Measurements from ENCODE around the gene ASMTL. TPM values are rescaled to one million over a fixed set of nuclear protein-coding genes. Genes with fewer than 3 reads are reported as not detected.

The ASMTL gene
- polyA plus RNA-seq, 1 donor (not counting 4 experiments of a cell fraction or from before 2014, with no cell fraction given), result 13.8 TPM

DNA sequence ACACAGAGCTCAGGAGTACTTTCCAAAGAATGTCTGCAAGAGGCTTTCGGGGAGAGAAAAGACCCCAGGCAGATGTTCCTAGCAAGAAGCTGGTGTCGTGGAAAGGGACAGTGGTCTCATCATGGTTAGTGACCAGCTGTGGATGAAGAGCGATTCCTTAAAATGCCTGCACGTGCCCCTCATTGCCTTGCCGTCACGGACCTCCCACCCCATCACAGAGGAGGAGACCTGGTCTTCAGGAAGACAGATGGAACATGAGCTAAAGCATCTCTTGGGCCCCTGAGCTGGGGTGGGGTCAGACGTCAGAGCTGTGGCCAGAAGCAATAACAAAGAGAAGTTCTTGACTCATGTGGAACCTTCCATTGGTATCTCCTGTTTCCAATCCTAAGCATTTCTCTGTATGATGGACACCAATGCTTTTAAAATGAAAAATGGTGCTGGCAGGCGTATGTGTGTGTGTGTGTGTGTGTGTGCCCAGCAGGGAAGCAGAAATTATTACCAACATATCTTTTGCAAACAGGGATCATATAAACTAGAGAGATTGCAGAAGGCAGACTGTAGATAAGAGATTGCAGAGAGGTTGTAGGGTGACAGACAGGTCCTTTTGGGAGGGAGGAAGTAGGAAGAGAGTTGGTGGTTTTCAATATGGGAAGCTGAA, 25.2 kb upstream of the ASMTL start:
- FAIRE-seq, result no peak
- Histone ChIP-seq H3K4me1 (ENCODE audit: control insufficient read depth, extremely low read depth, insufficient read depth, low read length) (no peaks in the 10 kb centered on the region), H3K27me3 (ENCODE audit: control insufficient read depth, extremely low read depth, insufficient read depth, low read length) (no peaks in the 10 kb centered on the region), H3K4me3 (ENCODE audit: control insufficient read depth in 2 of 3, extremely low read depth in 1 of 3, insufficient read depth in 2 of 3, low read depth in 1 of 3, low read length in 3 of 3) (no peak overlapping the region), H3K9ac (ENCODE audit: control insufficient read depth, extremely low read depth, insufficient read depth, low read length) (no peak overlapping the region), H3K9me3 (ENCODE audit: control insufficient read depth, low read depth, low read length) (no peaks in the 10 kb centered on the region), H3K79me2 (ENCODE audit: control insufficient read depth, insufficient read depth, low read length) (no peaks in the 10 kb centered on the region), H3K27ac (ENCODE audit: control insufficient read depth, insufficient read depth, low read length) (no peak overlapping the region), H3K9me1 (ENCODE audit: control insufficient read depth, extremely low read depth, insufficient read depth, low read length) (no peaks in the 10 kb centered on the region), H2AFZ (ENCODE audit: control insufficient read depth, low read length) (no peak overlapping the region), H3K36me3 (ENCODE audit: control insufficient read depth in 2 of 2, extremely low read depth in 1 of 2, insufficient read depth in 2 of 2, low read length in 2 of 2) (no peaks in the 10 kb centered on the region), H4K20me1 (ENCODE audit: control insufficient read depth, extremely low read depth, insufficient read depth, low read length) (no peaks in the 10 kb centered on the region), H3K4me2 (ENCODE audit: control insufficient read depth, extremely low read depth, insufficient read depth, low read depth, low read length) (no peak overlapping the region)
- DNase-seq (ENCODE audit: low read depth, low spot score), result no peak
- dilution Hi-C loops (cut with MboI; ENCODE audit: extremely low pct_ligation_motif_present, low sequenced_read_pairs), result no loop called here
- TF ChIP-seq EZH2 (IDR thresholded peaks at IDR 0.05; ENCODE audit: low read length), result no peak
- TF ChIP-seq, protein P1, sequence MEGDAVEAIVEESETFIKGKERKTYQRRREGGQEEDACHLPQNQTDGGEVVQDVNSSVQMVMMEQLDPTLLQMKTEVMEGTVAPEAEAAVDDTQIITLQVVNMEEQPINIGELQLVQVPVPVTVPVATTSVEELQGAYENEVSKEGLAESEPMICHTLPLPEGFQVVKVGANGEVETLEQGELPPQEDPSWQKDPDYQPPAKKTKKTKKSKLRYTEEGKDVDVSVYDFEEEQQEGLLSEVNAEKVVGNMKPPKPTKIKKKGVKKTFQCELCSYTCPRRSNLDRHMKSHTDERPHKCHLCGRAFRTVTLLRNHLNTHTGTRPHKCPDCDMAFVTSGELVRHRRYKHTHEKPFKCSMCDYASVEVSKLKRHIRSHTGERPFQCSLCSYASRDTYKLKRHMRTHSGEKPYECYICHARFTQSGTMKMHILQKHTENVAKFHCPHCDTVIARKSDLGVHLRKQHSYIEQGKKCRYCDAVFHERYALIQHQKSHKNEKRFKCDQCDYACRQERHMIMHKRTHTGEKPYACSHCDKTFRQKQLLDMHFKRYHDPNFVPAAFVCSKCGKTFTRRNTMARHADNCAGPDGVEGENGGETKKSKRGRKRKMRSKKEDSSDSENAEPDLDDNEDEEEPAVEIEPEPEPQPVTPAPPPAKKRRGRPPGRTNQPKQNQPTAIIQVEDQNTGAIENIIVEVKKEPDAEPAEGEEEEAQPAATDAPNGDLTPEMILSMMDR (optimal IDR thresholded peaks at IDR 0.05 in 1 of 3, IDR thresholded peaks at IDR 0.05 in 1 of 3, conservative IDR thresholded peaks at IDR 0.05 in 1 of 3; ENCODE audit: extremely low read depth in 1 of 3, insufficient read depth in 2 of 3, low read length in 3 of 3), result no peak

DNA sequence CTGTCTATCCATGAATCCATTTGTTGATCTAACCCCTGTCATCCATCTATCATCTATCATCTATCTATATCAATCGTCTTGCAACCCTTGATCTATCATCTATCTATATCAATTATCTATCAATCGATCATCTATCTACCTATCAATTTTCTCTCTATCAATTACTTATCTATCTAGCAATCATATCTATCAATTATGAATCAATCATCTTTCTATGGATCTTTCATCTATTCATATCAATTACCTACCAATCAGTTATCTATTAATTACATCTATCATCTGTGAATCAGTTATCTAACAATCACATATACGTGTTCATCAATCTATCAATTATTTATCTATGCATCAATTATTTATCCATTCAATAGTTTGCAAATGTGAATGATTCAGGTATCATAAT, 24.5 kb upstream of the ASMTL start:
- Histone ChIP-seq H4K20me1 (ENCODE audit: control insufficient read depth, extremely low read depth, insufficient read depth, low read length) (no peaks in the 10 kb centered on the region), H3K27me3 (ENCODE audit: control insufficient read depth, extremely low read depth, insufficient read depth, low read length) (no peaks in the 10 kb centered on the region), H3K9me1 (ENCODE audit: control insufficient read depth, extremely low read depth, insufficient read depth, low read length) (no peaks in the 10 kb centered on the region), H3K4me1 (ENCODE audit: control insufficient read depth, extremely low read depth, insufficient read depth, low read length) (no peaks in the 10 kb centered on the region), H3K36me3 (ENCODE audit: control insufficient read depth in 2 of 2, extremely low read depth in 1 of 2, insufficient read depth in 2 of 2, low read length in 2 of 2) (no peaks in the 10 kb centered on the region), H3K4me2 (ENCODE audit: control insufficient read depth, extremely low read depth, insufficient read depth, low read depth, low read length) (no peak overlapping the region), H3K27ac (ENCODE audit: control insufficient read depth, insufficient read depth, low read length) (no peak overlapping the region), H2AFZ (ENCODE audit: control insufficient read depth, low read length) (no peak overlapping the region), H3K79me2 (ENCODE audit: control insufficient read depth, insufficient read depth, low read length) (no peaks in the 10 kb centered on the region), H3K9ac (ENCODE audit: control insufficient read depth, extremely low read depth, insufficient read depth, low read length) (no peak overlapping the region), H3K9me3 (ENCODE audit: control insufficient read depth, low read depth, low read length) (no peaks in the 10 kb centered on the region), H3K4me3 (ENCODE audit: control insufficient read depth in 2 of 3, extremely low read depth in 1 of 3, insufficient read depth in 2 of 3, low read depth in 1 of 3, low read length in 3 of 3) (no peak overlapping the region)
- no peak for DNase-seq (ENCODE audit: low read depth, low spot score)
- FAIRE-seq, result no peak
- TF ChIP-seq, protein P1 (optimal IDR thresholded peaks at IDR 0.05 in 1 of 3, IDR thresholded peaks at IDR 0.05 in 1 of 3, conservative IDR thresholded peaks at IDR 0.05 in 1 of 3; ENCODE audit: extremely low read depth in 1 of 3, insufficient read depth in 2 of 3, low read length in 3 of 3), result no peak
- TF ChIP-seq EZH2 (IDR thresholded peaks at IDR 0.05; ENCODE audit: low read length), result no peak
- dilution Hi-C loops (cut with MboI; ENCODE audit: extremely low pct_ligation_motif_present, low sequenced_read_pairs), result no loop called here
